Measurements from ENCODE around the gene ARHGAP44.
A peak's percentile ranks its signal among the peaks of the same experiment; 100 is the strongest.
"Not testable (repeated sequence)": the region's sequence is repeated elsewhere in the genome, so short reads cannot be mapped to it uniquely, and the experiment has no call there.

The ARHGAP44 gene

DNA sequence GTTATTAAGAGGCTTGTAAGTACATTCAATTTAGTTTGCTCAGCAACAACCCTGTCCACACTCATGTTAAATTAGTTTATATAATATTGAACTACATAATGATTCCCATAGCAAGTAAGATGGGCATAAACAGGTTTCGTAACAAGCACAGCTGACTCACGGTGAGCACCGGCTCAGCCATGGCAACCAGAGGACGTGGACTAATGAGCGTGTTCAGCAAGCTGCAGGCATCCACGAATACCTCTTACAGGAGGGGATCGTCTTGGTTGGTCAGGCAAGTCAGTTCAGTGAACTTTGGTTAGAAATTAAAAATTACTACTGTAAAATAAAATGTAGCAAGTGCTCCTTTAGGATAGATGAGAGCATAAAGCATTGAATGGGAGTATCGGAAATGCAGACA is 170.1 kb downstream of the ARHGAP44 start:
- peak in 3 of 51 donors; percentile 1 to 14 (median 13) for DNase-seq

DNA sequence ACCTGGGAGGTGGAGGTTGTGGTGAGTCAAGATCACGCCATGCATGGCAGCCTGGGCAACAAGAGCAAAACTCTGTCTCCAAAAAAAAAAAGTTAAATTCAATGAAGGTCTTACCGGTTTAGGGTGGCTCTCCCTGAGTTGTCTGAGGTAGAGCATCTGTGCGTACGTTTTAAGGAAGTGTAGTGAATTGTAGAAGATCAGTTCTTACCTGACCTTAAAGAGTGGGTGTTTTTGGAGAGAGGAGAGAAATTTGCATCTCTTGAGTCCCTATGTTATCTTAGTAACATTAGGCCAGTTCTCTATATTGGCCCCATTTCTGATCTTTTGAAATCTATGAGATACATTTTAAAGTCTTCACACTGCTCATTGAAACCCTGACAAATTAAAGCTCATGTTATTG is 172.4 kb downstream of the ARHGAP44 start:
- no peak for DNase-seq

- no peak for DNase-seq
Observed at GRCh38 chr17:12963505-12963904, 174.2 kb downstream of the ARHGAP44 start.

GRCh38 chr17:12964162-12964561 is 174.9 kb downstream of the ARHGAP44 start:
- no peak for DNase-seq

GRCh38 chr17:12964840-12965239 is 175.5 kb downstream of the ARHGAP44 start:
- DNase-seq, result no peak

DNA sequence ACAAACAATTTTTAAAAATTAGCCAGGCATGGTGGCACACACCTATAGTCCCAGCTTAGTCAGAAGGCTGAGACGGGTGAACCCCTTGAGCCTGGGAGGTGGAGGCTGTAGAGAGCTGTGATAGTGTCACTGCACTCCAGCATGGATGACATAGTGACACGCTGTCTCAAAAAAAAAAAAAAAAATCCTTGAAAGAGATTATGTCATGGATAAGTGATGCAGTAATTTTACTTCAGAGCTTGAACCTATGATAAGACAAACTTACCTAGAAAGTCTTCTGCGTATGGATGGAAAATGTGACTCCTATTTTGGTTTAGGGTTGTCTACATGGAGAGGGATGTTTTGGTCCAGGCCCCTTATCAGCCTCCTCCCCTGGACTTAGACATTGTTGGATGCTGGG is 176.7 kb downstream of the ARHGAP44 start:
- no peak for DNase-seq

DNA sequence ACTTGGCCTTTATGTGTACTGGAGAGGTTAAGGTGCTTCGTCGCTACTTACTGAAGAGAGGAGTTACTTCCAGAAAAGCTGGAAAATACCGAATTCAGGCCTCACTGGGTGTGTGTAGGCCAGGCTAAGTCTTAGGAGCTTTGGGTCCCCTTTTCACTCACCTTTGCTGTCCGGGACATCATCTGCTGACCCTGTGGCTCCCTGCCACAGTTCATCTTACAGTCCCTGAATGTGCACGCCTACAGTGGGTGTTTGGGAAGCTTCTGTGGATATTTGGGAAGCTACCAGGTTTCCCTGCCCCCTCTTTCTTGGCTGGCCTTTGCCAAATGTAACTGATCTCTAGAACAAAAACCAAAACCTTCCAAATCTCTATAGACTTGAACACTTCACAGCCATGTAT is 177.1 kb downstream of the ARHGAP44 start:
- no peak for DNase-seq

DNA sequence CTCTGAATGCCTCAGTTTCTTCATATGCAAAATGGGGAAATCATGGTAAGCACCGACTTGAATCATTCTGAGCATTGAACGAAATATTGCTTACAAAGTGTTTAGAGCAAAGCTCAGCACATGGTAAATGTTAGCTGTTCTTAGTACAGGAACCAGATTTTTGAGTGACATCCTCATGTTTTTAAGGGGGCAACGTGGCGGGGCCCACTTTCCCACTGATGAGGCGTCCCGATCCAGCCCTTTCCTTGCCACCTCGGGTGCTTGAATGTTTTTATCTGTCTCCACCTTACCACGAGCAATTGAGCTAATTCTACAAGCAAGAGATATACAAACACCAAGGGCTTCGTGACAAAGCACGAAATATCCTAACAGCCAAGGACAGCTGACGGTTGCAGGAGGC is 178.7 kb downstream of the ARHGAP44 start:
- DNase-seq, result no peak

DNA sequence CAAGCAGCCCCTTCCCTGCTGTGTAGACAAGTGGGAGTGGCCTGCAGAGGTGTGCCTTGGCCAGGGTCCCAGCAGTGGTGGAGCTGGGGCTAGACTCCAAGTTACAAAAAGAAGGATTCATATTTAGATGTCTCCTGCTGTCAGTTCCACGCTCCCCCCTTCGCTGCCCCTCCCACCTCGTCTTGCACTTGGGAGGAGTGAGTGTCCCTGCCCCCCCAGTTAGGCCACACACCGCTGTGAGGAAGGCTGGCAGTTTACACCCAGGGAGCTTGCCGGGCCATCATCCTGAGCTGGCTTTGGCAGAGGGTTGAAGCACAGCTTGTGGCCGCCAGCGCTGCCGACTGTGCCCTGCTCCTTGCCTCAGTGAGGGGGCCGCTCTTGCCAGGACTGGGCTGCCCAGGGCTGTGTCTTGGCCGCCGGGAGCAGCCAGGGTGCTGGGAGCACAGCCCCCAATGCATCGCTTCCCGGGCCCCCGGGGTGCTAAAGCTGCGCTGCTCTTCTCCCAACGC is 184.3 kb downstream of the ARHGAP44 start:
- DNase-seq, result peak in 16 of 51 donors; percentile 2 to 29 (median 12)

GRCh38 chr17:12974005-12974531 is 184.8 kb downstream of the ARHGAP44 start:
- no peak for DNase-seq

DNA sequence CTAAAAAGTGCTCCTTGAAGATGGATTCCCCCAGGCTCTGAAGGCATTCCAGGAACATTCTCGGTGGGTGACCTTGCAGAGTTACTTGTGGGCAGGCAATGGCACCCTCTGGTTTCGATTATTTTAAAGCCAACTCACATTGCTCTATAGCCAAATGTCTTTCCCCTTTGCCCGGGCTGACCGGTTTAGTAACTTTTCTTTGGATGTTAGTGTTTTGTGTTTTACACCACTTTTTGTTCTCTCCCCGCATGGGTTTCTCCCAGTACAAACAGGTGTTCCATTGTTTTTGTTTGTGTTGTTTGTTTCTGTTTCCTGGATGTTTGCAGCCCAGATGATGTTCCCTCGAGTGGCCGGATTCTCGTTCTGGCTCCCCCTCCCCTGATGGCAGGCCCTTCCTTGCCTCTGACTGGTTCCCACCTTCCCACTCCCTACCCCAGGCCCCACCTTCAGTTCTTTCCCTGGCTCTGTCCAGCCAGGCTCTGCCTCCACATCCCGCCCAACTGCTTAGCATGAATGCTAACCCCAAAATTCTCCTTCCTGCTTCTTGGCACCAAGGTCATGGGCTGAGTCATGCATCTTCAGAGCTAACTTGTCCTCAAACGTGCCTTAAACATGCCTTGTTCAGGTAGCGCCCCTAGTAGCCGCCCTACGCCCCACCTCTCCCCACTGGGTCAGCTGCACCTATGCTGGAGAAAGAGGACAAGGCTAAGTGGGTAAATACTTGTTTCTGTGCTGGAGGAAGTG is 187.9 kb downstream of the ARHGAP44 start:
- DNase-seq, result no peak

DNA sequence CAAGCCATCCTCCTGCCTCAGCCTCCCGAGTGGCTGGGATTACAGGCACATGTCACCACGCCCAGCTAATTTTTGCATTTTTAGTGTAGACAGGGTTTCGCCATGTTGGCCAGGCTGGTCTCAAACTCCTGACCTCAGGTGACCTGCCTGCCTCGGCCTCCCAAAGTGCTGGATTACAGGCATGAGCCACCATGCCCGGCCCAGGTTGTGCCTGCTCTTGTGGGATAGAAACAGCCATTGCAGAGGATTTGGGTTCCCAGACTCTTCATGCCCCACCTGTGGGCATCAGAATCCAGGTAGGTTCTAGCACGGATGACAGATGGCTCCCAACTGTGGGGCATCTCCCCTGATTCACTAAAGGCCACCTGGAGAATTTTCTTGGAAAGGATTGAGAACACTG is 189.5 kb downstream of the ARHGAP44 start:
- not testable (repeated sequence) for DNase-seq

DNA sequence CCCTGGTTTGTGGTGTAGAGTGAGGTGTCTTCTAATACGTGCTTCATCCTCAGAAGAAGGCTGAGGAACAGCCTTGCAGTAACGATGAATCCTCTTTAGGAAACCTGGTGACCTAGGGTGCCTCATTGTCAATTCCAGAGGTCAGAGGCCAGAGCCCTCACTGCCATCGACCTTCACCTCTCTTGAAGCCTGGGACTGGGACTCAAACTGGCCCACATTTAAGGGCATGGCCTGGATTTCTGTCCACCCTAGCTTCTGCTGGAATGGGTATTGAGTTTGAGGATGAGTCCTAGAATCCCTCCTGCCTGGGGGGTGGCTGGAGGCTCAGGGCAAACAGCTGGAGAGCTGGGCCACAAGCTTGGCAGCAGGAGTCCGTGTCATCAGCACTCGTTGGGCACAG is 189.9 kb downstream of the ARHGAP44 start:
- DNase-seq, result no peak

DNA sequence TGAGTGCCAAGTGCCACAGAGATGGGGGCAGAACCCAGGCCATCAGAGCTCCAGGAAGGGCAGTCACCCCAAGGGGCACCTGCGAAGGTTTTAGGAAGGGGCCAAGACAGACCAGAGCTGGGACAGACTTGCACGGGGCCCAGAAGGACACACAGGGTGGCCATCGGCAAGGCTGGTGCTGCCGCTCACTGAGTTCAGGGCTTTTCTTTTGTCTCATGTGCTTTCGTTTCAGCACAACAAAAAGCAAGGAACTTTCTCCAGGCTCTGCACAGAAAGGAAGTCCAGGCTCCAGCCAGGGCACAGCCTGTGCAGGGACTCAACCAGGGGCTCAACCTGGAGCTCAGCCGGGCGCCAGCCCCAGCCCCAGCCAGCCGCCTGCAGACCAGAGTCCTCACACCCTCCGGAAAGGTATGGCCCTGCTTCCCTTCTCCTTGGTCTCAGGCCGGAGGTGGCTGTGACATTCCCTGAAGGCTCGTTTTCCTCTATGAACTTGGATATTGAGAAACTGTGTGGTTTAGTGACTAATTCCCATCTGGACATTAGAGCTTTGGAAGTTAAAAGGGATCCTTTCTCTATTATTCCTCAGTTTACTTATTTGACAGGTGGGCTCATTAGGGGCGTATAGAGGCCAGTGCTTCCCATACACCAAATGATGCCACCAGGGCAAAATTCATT is 190.7 kb downstream of the ARHGAP44 start:
- DNase-seq, result no peak

- no peak for DNase-seq
Observed at GRCh38 chr17:12982224-12982623, 192.9 kb downstream of the ARHGAP44 start.

DNA sequence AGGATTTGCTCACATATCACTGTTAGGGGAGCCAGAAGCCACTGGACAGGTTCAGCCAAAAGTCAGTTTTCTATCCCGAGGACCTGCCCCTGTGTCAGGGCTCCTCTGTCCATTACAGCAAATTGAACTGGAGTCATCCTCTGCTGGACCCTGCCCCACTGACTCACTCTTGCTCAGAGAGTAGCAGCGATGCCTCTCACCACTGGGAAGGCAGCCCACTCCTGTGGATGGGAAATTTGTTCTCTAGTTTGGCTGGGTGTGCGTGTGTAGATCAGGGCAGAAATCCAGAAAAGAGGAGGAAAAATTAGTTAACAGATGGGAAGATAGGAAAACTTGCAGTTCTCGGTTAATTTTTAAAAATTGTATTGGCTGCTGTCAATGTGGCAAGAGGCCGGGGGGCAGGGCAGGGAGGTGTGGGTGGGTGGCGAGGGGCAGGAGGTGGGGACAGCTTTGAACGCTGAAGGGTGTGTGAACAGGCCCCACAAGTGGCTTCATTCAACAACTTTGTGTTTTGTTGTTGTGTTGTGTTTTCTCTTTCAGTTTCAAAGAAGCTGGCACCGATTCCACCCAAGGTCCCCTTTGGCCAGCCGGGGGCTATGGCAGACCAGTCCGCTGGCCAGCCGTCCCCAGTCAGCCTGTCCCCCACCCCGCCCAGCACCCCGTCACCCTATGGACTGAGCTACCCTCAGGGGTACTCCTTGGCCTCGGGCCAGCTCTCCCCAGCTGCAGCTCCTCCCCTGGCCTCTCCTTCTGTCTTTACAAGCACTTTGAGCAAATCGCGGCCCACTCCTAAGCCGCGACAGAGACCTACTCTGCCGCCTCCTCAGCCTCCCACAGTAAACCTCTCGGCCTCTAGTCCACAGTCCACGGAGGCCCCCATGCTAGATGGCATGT is 194.9 kb downstream of the ARHGAP44 start:
- peak in 8 of 51 donors; percentile 7 to 68 (median 31) for DNase-seq

- DNase-seq, result peak in 1 of 51 donors; percentile 23
Observed at GRCh38 chr17:12985431-12986293, 196.4 kb downstream of the ARHGAP44 start.

DNA sequence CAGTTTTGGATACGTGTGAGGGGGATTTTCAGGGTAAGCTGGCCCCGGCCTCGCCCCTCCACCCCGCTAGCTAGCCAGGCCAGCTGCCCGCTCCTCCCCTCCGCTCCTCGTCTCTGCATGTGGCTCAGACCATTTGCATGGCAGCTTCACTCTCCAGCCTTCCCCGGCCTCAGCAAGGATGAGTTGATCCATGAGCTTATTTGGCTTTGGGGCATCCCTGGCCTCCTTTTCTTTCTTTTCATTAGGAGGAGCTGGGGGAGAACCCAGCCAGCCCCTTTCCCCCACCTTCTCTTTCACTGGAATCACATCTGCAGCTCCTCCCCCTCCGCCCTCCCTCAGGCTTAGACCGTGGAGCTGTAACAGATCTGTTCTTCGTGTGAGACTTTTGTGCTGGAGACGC is 197.8 kb downstream of the ARHGAP44 start:
- DNase-seq, result no peak

DNA sequence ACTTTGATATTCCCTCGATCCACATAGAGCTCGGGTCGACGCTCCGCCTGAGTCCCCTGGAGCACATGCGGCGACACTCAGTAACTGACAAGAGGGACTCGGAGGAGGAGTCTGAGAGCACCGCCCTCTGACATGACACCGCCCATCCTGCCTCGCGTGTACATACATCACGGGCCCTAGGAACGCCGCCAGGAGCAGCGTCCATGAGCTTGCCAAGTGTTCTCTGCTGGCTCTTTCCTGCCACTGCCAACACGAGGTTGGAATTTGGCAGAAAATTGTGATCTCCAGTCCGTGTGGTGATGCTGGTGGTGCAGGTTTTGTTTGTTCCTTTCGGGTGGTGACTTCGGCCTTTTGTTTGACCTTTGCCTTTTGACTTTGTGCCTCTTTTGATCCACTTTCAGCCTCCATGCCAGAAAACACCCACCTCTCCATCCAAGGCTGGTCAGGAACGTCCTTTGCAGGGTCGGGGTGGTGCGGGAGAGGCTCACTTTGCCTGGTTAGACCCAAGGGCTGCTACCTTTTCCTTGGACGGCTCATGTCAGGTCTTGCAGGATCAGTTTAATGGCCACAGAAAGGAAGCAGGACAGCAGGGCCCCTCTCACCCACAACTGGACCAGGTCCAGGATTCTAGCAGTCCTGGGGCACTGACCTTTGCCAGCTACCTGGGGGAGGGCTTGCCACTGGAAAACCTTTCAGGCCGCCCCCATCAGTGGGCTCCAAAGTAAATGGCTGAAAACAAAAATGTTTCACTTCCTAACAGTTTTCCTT is 200.9 kb downstream of the ARHGAP44 start:
- DNase-seq, result no peak

DNA sequence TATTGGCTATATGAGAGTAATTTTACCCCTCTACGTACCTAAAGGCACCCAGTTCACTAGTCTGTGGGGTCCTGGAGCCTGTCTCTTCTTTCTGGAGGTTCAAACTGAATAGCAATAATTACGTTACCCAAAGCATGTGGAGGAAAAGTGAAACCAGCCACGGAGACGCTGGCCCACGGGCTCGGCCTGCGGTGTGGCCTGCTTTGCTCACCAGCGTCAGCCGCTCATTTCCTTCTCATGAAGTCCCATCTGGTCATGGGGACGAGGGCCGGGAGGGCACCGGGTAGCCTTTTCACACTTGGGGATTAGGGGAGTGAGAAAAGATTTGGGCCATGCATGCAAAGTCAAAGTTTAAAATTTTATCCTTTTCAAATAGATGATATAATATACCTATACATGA is 201.6 kb downstream of the ARHGAP44 start:
- no peak for DNase-seq
